MM.1S (cell line): ENCODE measurements around the gene ANGPTL8.

Experiments used
- DNase-seq: peaks from one replicate; pipeline ENCODE4 v3.0.0-alpha.2; 2015
- H2AFZ ChIP-seq: fragments of 300-600 bp; sonication (generic); 2 replicates; pipeline ENCODE4 v1.6.0; 2016; ENCODE audit warnings: antibody characterized with exemption, low read length
- H3F3A ChIP-seq: fragments of 300-600 bp; sonication (generic); 2 replicates; pipeline ENCODE4 v1.6.1; 2016; ENCODE audit warnings: mild to moderate bottlenecking, antibody characterized with exemption, low read length, moderate library complexity, mixed read lengths; ENCODE audit not compliant: insufficient read depth
- H3K27ac ChIP-seq: fragments of 300-600 bp; sonication (generic); 2 replicates; pipeline ENCODE4 v1.5.1; 2016; ENCODE audit warnings: mild to moderate bottlenecking, low read length
- H3K27me3 ChIP-seq: fragments of 300-600 bp; sonication (generic); replicated peaks from 2 replicates; pipeline ENCODE4 v1.6.0; 2016; ENCODE audit warnings: low read length; ENCODE audit not compliant: insufficient read depth
- H3K36me3 ChIP-seq: fragments of 300-600 bp; sonication (generic); replicated peaks from 2 replicates; pipeline ENCODE4 v1.6.1; 2016; ENCODE audit warnings: mild to moderate bottlenecking, low read length, mixed read lengths; ENCODE audit not compliant: insufficient read depth
- H3K4me1 ChIP-seq: fragments of 300-600 bp; sonication (generic); 2 replicates; pipeline ENCODE4 v1.6.1; 2016; ENCODE audit warnings: low read length, mixed read lengths
- H3K4me2 ChIP-seq: fragments of 300-600 bp; sonication (generic); 2 replicates; pipeline ENCODE4 v1.6.0; 2016; ENCODE audit warnings: low read depth, low read length
- H3K4me3 ChIP-seq: fragments of 300-600 bp; sonication (generic); 2 replicates; pipeline ENCODE4 v1.5.1; 2016; ENCODE audit warnings: low read length, mixed read lengths
- H3K79me2 ChIP-seq: fragments of 300-600 bp; sonication (generic); 2 replicates; pipeline ENCODE4 v1.6.1; 2016; ENCODE audit warnings: mixed run types, low read length, mixed read lengths
- H3K9ac ChIP-seq: fragments of 300-600 bp; sonication (generic); 2 replicates; pipeline ENCODE4 v1.6.1; 2016; ENCODE audit warnings: low read length, mixed read lengths
- H3K9me2 ChIP-seq: fragments of 300-600 bp; sonication (generic); replicated peaks from 2 replicates; pipeline ENCODE4 v1.6.1; 2016; ENCODE audit warnings: mild to moderate bottlenecking, low read length, mixed read lengths; ENCODE audit not compliant: insufficient read depth
- H3K9me3 ChIP-seq: fragments of 300-600 bp; sonication (generic); replicated peaks from 2 replicates; pipeline ENCODE4 v1.6.1; 2016; ENCODE audit warnings: mild to moderate bottlenecking, low read length, mixed read lengths; ENCODE audit not compliant: insufficient read depth
- H4K20me1 ChIP-seq: fragments of 300-600 bp; sonication (generic); 2 replicates; pipeline ENCODE4 v1.6.1; 2016; ENCODE audit warnings: mild to moderate bottlenecking, low read length, moderate library complexity, mixed read lengths; ENCODE audit not compliant: insufficient read depth
- EZH2 ChIP-seq: fragments of 300-600 bp; sonication (generic); optimal IDR thresholded peaks from 2 replicates; pipeline ENCODE3; 2017; ENCODE audit warnings: low read depth, mild to moderate bottlenecking, antibody characterized with exemption, low read length, mixed read lengths
- EZH2phosphoT487 ChIP-seq: fragments of 300-600 bp; sonication (generic); IDR thresholded peaks from 2 replicates; pipeline ENCODE4 v1.6.1; 2018; ENCODE audit warnings: antibody characterized with exemption, low read length
- TF ChIP-seq, protein P1 (sequence below): fragments of 300-600 bp; sonication (generic); IDR thresholded peaks from 2 replicates; pipeline ENCODE4 v1.5.1; 2016; ENCODE audit warnings: antibody characterized with exemption, low read length, mixed read lengths

ANGPTL8 gene

DNA sequence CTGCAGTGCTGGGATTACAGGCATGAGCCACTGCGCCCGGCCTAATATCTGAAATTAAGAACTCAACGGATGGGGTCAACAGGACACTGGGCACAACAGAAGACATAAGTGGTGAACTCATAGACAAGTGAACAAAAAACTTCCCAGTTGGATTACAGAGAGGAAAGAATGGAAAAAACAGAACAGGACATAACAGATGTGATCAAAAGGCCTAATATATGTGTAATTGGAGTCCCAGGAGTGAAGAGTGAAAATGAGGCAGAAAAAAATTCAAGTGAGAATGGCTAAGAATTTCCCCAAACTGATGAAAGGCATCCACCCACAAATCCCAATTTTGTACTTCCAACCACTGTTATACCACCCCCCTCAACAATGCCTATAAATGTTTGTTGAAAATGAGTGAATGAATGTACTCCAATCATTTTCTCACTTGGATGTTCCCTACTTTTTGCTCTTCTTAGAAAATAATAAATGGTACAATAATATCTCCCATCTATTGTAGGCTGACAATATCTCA, 18.3 kb upstream of the ANGPTL8 start:
- no peak for DNase-seq
- Histone ChIP-seq H3K36me3 (no peaks in the 10 kb centered on the region), H2AFZ (no peak overlapping the region), H3K27me3 (peaks cover 36% of the 10 kb centered on the region), H3K9me2 (no peaks in the 10 kb centered on the region), H3K4me1 (no peaks in the 10 kb centered on the region), H3K9me3 (no peaks in the 10 kb centered on the region), H3F3A (no peaks in the 10 kb centered on the region), H3K79me2 (no peaks in the 10 kb centered on the region), H3K27ac (no peak overlapping the region), H3K9ac (no peak overlapping the region), H3K4me2 (no peak overlapping the region), H4K20me1 (no peaks in the 10 kb centered on the region), H3K4me3 (no peak overlapping the region)
- TF ChIP-seq EZH2phosphoT487 = no peak
- TF ChIP-seq EZH2 = no peak
- TF ChIP-seq, protein P1, sequence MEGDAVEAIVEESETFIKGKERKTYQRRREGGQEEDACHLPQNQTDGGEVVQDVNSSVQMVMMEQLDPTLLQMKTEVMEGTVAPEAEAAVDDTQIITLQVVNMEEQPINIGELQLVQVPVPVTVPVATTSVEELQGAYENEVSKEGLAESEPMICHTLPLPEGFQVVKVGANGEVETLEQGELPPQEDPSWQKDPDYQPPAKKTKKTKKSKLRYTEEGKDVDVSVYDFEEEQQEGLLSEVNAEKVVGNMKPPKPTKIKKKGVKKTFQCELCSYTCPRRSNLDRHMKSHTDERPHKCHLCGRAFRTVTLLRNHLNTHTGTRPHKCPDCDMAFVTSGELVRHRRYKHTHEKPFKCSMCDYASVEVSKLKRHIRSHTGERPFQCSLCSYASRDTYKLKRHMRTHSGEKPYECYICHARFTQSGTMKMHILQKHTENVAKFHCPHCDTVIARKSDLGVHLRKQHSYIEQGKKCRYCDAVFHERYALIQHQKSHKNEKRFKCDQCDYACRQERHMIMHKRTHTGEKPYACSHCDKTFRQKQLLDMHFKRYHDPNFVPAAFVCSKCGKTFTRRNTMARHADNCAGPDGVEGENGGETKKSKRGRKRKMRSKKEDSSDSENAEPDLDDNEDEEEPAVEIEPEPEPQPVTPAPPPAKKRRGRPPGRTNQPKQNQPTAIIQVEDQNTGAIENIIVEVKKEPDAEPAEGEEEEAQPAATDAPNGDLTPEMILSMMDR = no peak

DNA sequence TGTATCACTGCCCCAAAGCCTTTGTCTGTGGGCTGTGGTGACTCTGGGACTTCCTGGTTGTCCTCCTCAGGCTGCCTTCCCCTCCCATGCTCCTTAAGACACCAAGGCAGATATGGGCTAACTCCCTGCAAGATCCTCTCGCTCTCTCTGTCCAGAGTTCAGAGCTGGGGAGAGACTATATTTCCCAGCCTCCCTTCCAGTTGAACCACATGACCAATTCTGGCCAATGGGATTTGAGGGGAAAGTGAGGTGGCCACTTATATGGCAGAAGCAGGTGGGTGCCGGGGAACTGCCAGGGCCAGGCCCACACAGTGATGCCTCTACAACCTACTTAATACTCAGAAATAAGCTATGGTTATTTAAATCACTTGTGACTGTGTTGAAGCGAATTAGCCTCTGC, 16.2 kb upstream of the ANGPTL8 start:
- H2AFZ ChIP-seq = no peak overlapping the region
- H3K4me2 ChIP-seq = no peak overlapping the region
- no peak for DNase-seq
- no peak overlapping the region for H3K4me3 ChIP-seq
- no peak overlapping the region for H3K9ac ChIP-seq
- H3F3A ChIP-seq = no peaks in the 10 kb centered on the region
- no peaks in the 10 kb centered on the region for H3K79me2 ChIP-seq
- H4K20me1 ChIP-seq = no peaks in the 10 kb centered on the region
- H3K27ac ChIP-seq = no peak overlapping the region
- no peaks in the 10 kb centered on the region for H3K9me3 ChIP-seq
- no peaks in the 10 kb centered on the region for H3K9me2 ChIP-seq
- no peak for TF ChIP-seq EZH2phosphoT487
- TF ChIP-seq EZH2 = no peak
- TF ChIP-seq, protein P1 = no peak
- H3K4me1 ChIP-seq = no peaks in the 10 kb centered on the region
- H3K27me3 ChIP-seq = peaks cover 28% of the 10 kb centered on the region
- H3K36me3 ChIP-seq = no peaks in the 10 kb centered on the region

DNA sequence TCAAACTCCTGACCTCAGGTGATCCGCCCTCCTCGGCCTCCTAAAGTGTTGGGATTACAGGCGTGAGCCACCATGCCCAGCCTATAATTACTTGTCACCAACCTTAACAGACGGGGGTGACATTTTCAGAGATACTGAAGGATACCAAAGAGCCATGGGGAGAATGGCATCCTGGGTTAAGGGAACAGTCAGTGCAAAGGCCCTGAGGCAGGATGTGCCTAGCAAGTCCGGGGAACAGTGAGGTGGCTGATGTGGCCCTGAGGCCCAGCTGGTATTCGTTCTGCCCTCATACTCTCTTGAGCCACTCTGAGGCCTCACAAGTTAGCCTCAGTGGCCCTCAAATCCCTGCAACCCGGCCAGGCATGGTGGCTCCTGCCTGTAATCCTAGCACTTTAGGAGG, 15.0 kb upstream of the ANGPTL8 start:
- Histone ChIP-seq H4K20me1 (no peaks in the 10 kb centered on the region), H3K9me2 (no peaks in the 10 kb centered on the region), H2AFZ (no peak overlapping the region), H3K27ac (no peak overlapping the region), H3K36me3 (no peaks in the 10 kb centered on the region), H3F3A (no peaks in the 10 kb centered on the region), H3K4me2 (no peak overlapping the region), H3K9me3 (no peaks in the 10 kb centered on the region), H3K79me2 (no peaks in the 10 kb centered on the region), H3K27me3 (peaks cover 28% of the 10 kb centered on the region), H3K4me3 (no peak overlapping the region), H3K4me1 (no peaks in the 10 kb centered on the region), H3K9ac (no peak overlapping the region)
- DNase-seq = no peak
- TF ChIP-seq EZH2phosphoT487 (no peak), EZH2 (no peak)
- TF ChIP-seq, protein P1 = no peak
